NOMO-1 treated with DMSO at 0.1 percent for 48 hours (cell line): ENCODE measurements around the gene ACTG1.

Experiments used
- DNase-seq: peaks from one replicate; lab custom pipeline; 2025; ENCODE audit not compliant: unreplicated experiment; lab: John Stamatoyannopoulos, UW

ACTG1 gene

GRCh38 chr17:81483085-81483861 lies 29.3 kb downstream of the ACTG1 start:
- no peak for DNase-seq

- DNase-seq, result no peak
Measured at GRCh38 chr17:81482673-81483072, 29.9 kb downstream of the ACTG1 start.

- DNase-seq, result no peak
Measured at GRCh38 chr17:81481815-81482505, 30.6 kb downstream of the ACTG1 start.

- peak; percentile 74 for DNase-seq
Measured at GRCh38 chr17:81481073-81481799, 31.4 kb downstream of the ACTG1 start.

GRCh38 chr17:81480140-81481072 lies 32.2 kb downstream of the ACTG1 start:
- DNase-seq, result no peak

- no peak for DNase-seq
Measured at GRCh38 chr17:81479175-81480071, 33.2 kb downstream of the ACTG1 start.

GRCh38 chr17:81478119-81478518 lies 34.5 kb downstream of the ACTG1 start:
- DNase-seq, result no peak

GRCh38 chr17:81477173-81477572 lies 35.4 kb downstream of the ACTG1 start:
- DNase-seq, result no peak

GRCh38 chr17:81476635-81477034 lies 36.0 kb downstream of the ACTG1 start:
- no peak for DNase-seq

GRCh38 chr17:81476097-81476496 lies 36.5 kb downstream of the ACTG1 start:
- DNase-seq, result no peak

- no peak for DNase-seq
Measured at GRCh38 chr17:81474958-81475357, 37.6 kb downstream of the ACTG1 start.

GRCh38 chr17:81473019-81473418 lies 39.6 kb downstream of the ACTG1 start:
- DNase-seq, result no peak

GRCh38 chr17:81471818-81472456 lies 40.7 kb downstream of the ACTG1 start:
- DNase-seq, result no peak

GRCh38 chr17:81470944-81471817 lies 41.4 kb downstream of the ACTG1 start:
- no peak for DNase-seq

GRCh38 chr17:81470270-81470943 lies 42.2 kb downstream of the ACTG1 start:
- no peak for DNase-seq

- no peak for DNase-seq
Measured at GRCh38 chr17:81469266-81469665, 43.3 kb downstream of the ACTG1 start.

GRCh38 chr17:81468770-81469121 lies 43.9 kb downstream of the ACTG1 start:
- no peak for DNase-seq
